ENCODE results near the gene TMEM165. TPM values are rescaled to one million over a fixed set of nuclear protein-coding genes. Genes with fewer than 3 reads are reported as not detected.

Gene TMEM165
- total and polyA plus RNA-seq, 5 donors from 2014 or later: 34.5 to 50.1 (median 44.0) TPM

GRCh38 chr4:55445921-55446577 lies 50.3 kb downstream of the TMEM165 start:
- Histone ChIP-seq H3K9me3 (ENCODE audit: control insufficient read depth in 2 of 2, low read length in 2 of 2) (no peaks in the 10 kb centered on the region), H3K27me3 (ENCODE audit: control insufficient read depth, insufficient read depth, low read length) (no peaks in the 10 kb centered on the region), H3K27ac (ENCODE audit: insufficient read depth, low read length, poor library complexity, severe bottlenecking) (no peak overlapping the region), H3K4me3 (ENCODE audit: low read depth, low read length) (no peak overlapping the region), H3K36me3 (ENCODE audit: control insufficient read depth, insufficient read depth, low read length) (peaks cover 35% of the 10 kb centered on the region), H3K4me1 (ENCODE audit: control insufficient read depth, insufficient read depth, low read length, poor library complexity, severe bottlenecking) (peaks cover 11% of the 10 kb centered on the region)
- ATAC-seq (ENCODE audit: low read depth in 2 of 2) (no peak), DNase-seq (no peak)
- Mint-ChIP-seq H3K27me3 (no peaks in the 10 kb centered on the region), H3K9me3 (no peaks in the 10 kb centered on the region), H3K27ac (peak overlapping the region in 1 of 3 donors; percentile 51), H3K4me3 (no peak overlapping the region), H3K36me3 (peaks cover 35% of the 10 kb centered on the region), H3K4me1 (peaks cover 6 to 22% (median 10%) of the 10 kb centered on the region in 4 donors)

DNA sequence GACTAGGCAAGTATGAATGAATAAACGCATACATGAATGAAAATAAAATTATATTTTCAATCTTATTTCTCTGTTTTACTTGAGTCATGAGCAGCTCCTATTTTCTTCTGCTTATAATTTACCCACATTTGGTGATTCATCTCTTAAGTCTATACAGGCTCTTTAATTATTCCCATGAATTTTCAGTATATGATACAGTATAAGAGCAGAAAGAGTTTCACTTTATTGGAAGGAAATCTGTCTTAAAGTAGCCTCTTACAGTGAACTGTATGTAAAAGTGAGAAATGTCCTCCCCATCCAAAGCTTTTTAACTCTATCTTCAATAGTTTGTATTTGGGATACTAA lies 50.8 kb downstream of the TMEM165 start:
- H3K36me3 ChIP-seq (ENCODE audit: control insufficient read depth, insufficient read depth, low read length): peaks cover 35% of the 10 kb centered on the region
- DNase-seq (no peak), ATAC-seq (ENCODE audit: low read depth in 2 of 2) (no peak)
- no peaks in the 10 kb centered on the region for H3K9me3 ChIP-seq (ENCODE audit: control insufficient read depth in 2 of 2, low read length in 2 of 2)
- Mint-ChIP-seq H3K27me3 (no peaks in the 10 kb centered on the region), H3K36me3 (peaks cover 35% of the 10 kb centered on the region), H3K4me1 (peaks cover 6 to 22% (median 10%) of the 10 kb centered on the region in 4 donors), H3K9me3 (no peaks in the 10 kb centered on the region), H3K27ac (peak overlapping the region in 1 of 3 donors; percentile 51), H3K4me3 (no peak overlapping the region)
- no peaks in the 10 kb centered on the region for H3K27me3 ChIP-seq (ENCODE audit: control insufficient read depth, insufficient read depth, low read length)
- H3K4me1 ChIP-seq (ENCODE audit: control insufficient read depth, insufficient read depth, low read length, poor library complexity, severe bottlenecking): peaks cover 11% of the 10 kb centered on the region
- H3K4me3 ChIP-seq (ENCODE audit: low read depth, low read length): no peak overlapping the region
- no peak overlapping the region for H3K27ac ChIP-seq (ENCODE audit: insufficient read depth, low read length, poor library complexity, severe bottlenecking)

GRCh38 chr4:55447108-55447708 lies 51.5 kb downstream of the TMEM165 start:
- ATAC-seq (ENCODE audit: low read depth in 2 of 2): no peak
- peak overlapping the region; percentile 26 for H3K4me3 ChIP-seq (ENCODE audit: low read depth, low read length)
- DNase-seq: peak in 1 of 3 donors; percentile 23
- peaks cover 38% of the 10 kb centered on the region for H3K36me3 Mint-ChIP-seq
- no peak overlapping the region for H3K4me3 Mint-ChIP-seq
- H3K27me3 Mint-ChIP-seq: no peaks in the 10 kb centered on the region
- no peaks in the 10 kb centered on the region for H3K9me3 Mint-ChIP-seq
- no peak overlapping the region for H3K27ac ChIP-seq (ENCODE audit: insufficient read depth, low read length, poor library complexity, severe bottlenecking)
- H3K4me1 ChIP-seq (ENCODE audit: control insufficient read depth, insufficient read depth, low read length, poor library complexity, severe bottlenecking): peaks cover 11% of the 10 kb centered on the region
- no peaks in the 10 kb centered on the region for H3K9me3 ChIP-seq (ENCODE audit: control insufficient read depth in 2 of 2, low read length in 2 of 2)
- H3K27me3 ChIP-seq (ENCODE audit: control insufficient read depth, insufficient read depth, low read length): no peaks in the 10 kb centered on the region
- peak overlapping the region in 1 of 3 donors; percentile 56 for H3K27ac Mint-ChIP-seq
- H3K4me1 Mint-ChIP-seq: peaks cover 6 to 22% (median 11%) of the 10 kb centered on the region in 4 donors
- H3K36me3 ChIP-seq (ENCODE audit: control insufficient read depth, insufficient read depth, low read length): peaks cover 34% of the 10 kb centered on the region

DNA sequence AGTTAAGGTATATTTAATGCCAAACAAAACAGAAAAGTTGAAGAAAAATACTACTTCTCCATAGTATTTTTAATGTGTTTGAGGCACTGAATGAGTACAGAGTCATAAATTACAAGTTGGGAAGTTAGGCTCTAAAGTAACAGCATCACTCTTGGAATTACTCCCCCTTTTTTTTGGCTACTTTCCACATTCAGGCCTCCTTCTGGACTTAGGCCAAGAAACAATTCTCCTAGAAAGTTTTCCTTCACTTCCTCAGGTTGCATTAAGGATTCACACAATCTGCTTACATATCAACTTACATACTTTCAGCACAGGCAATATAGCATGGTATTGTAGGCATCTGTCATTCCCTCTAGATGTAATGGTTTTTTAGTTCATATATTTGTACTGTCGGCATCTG lies 52.1 kb downstream of the TMEM165 start:
- Mint-ChIP-seq H3K4me1 (peaks cover 6 to 22% (median 10%) of the 10 kb centered on the region in 4 donors), H3K27me3 (no peaks in the 10 kb centered on the region), H3K9me3 (no peaks in the 10 kb centered on the region), H3K27ac (peak overlapping the region in 2 of 3 donors; percentile 56 to 66), H3K36me3 (peaks cover 34% of the 10 kb centered on the region), H3K4me3 (no peak overlapping the region)
- Histone ChIP-seq H3K9me3 (ENCODE audit: control insufficient read depth in 2 of 2, low read length in 2 of 2) (no peaks in the 10 kb centered on the region), H3K27me3 (ENCODE audit: control insufficient read depth, insufficient read depth, low read length) (no peaks in the 10 kb centered on the region), H3K36me3 (ENCODE audit: control insufficient read depth, insufficient read depth, low read length) (peaks cover 32% of the 10 kb centered on the region), H3K4me3 (ENCODE audit: low read depth, low read length) (no peak overlapping the region), H3K4me1 (ENCODE audit: control insufficient read depth, insufficient read depth, low read length, poor library complexity, severe bottlenecking) (peaks cover 11% of the 10 kb centered on the region), H3K27ac (ENCODE audit: insufficient read depth, low read length, poor library complexity, severe bottlenecking) (no peak overlapping the region)
- ATAC-seq (ENCODE audit: low read depth in 2 of 2) (no peak), DNase-seq (no peak)

GRCh38 chr4:55450566-55450965 lies 54.8 kb downstream of the TMEM165 start:
- Histone ChIP-seq H3K4me3 (ENCODE audit: low read depth, low read length) (no peak overlapping the region), H3K4me1 (ENCODE audit: control insufficient read depth, insufficient read depth, low read length, poor library complexity, severe bottlenecking) (peaks cover 11% of the 10 kb centered on the region), H3K27me3 (ENCODE audit: control insufficient read depth, insufficient read depth, low read length) (no peaks in the 10 kb centered on the region), H3K27ac (ENCODE audit: insufficient read depth, low read length, poor library complexity, severe bottlenecking) (no peak overlapping the region), H3K9me3 (ENCODE audit: control insufficient read depth in 2 of 2, low read length in 2 of 2) (no peaks in the 10 kb centered on the region), H3K36me3 (ENCODE audit: control insufficient read depth, insufficient read depth, low read length) (peaks cover 31% of the 10 kb centered on the region)
- Mint-ChIP-seq H3K9me3 (no peaks in the 10 kb centered on the region), H3K4me1 (peaks cover 6 to 22% (median 10%) of the 10 kb centered on the region in 4 donors), H3K27ac (no peak overlapping the region), H3K36me3 (peaks cover 40% of the 10 kb centered on the region), H3K27me3 (no peaks in the 10 kb centered on the region), H3K4me3 (no peak overlapping the region)
- DNase-seq (no peak), ATAC-seq (ENCODE audit: low read depth in 2 of 2) (no peak)

GRCh38 chr4:55458164-55458563 lies 62.4 kb downstream of the TMEM165 start:
- no peaks in the 10 kb centered on the region for H3K9me3 Mint-ChIP-seq
- no peak overlapping the region for H3K27ac ChIP-seq (ENCODE audit: insufficient read depth, low read length, poor library complexity, severe bottlenecking)
- H3K4me1 ChIP-seq (ENCODE audit: control insufficient read depth, insufficient read depth, low read length, poor library complexity, severe bottlenecking): no peaks in the 10 kb centered on the region
- no peak overlapping the region for H3K4me3 ChIP-seq (ENCODE audit: low read depth, low read length)
- no peak for DNase-seq
- H3K9me3 ChIP-seq (ENCODE audit: control insufficient read depth in 2 of 2, low read length in 2 of 2): no peaks in the 10 kb centered on the region
- ATAC-seq (ENCODE audit: low read depth in 2 of 2): no peak
- no peaks in the 10 kb centered on the region for H3K27me3 Mint-ChIP-seq
- peaks cover 27% of the 10 kb centered on the region for H3K36me3 Mint-ChIP-seq
- H3K4me3 Mint-ChIP-seq: no peak overlapping the region
- no peak overlapping the region for H3K27ac Mint-ChIP-seq
- no peaks in the 10 kb centered on the region for H3K27me3 ChIP-seq (ENCODE audit: control insufficient read depth, insufficient read depth, low read length)
- no peaks in the 10 kb centered on the region for H3K4me1 Mint-ChIP-seq
- H3K36me3 ChIP-seq (ENCODE audit: control insufficient read depth, insufficient read depth, low read length): peaks cover 16% of the 10 kb centered on the region

GRCh38 chr4:55458611-55459010 lies 62.9 kb downstream of the TMEM165 start:
- no peak overlapping the region for H3K4me3 ChIP-seq (ENCODE audit: low read depth, low read length)
- Mint-ChIP-seq H3K4me1 (no peaks in the 10 kb centered on the region), H3K9me3 (no peaks in the 10 kb centered on the region), H3K27me3 (no peaks in the 10 kb centered on the region), H3K27ac (no peak overlapping the region), H3K4me3 (no peak overlapping the region), H3K36me3 (peaks cover 27% of the 10 kb centered on the region)
- no peak overlapping the region for H3K27ac ChIP-seq (ENCODE audit: insufficient read depth, low read length, poor library complexity, severe bottlenecking)
- DNase-seq (no peak), ATAC-seq (ENCODE audit: low read depth in 2 of 2) (no peak)
- peaks cover 15% of the 10 kb centered on the region for H3K36me3 ChIP-seq (ENCODE audit: control insufficient read depth, insufficient read depth, low read length)
- no peaks in the 10 kb centered on the region for H3K27me3 ChIP-seq (ENCODE audit: control insufficient read depth, insufficient read depth, low read length)
- H3K4me1 ChIP-seq (ENCODE audit: control insufficient read depth, insufficient read depth, low read length, poor library complexity, severe bottlenecking): no peaks in the 10 kb centered on the region
- no peaks in the 10 kb centered on the region for H3K9me3 ChIP-seq (ENCODE audit: control insufficient read depth in 2 of 2, low read length in 2 of 2)

DNA sequence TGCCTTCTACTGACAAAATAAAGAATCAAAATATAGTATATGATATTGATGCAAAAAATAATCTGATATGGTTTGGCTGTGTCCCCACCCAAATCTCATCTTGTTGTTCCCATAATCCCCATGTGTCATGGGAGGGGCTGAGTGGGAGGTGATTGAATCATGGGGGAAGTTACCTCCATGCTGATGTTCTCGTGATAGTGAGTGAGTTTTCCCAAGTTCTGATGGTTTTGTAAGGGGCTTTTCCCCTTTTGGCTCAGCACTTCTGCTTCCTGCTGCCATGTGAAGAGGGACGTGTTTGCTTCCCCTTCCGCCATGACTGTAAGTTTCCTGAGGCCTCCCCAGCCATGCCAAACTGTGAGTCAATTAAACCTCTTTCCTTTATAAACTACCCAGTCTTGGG lies 70.2 kb downstream of the TMEM165 start:
- Histone ChIP-seq H3K27ac (ENCODE audit: insufficient read depth, low read length, poor library complexity, severe bottlenecking) (no peak overlapping the region), H3K4me1 (ENCODE audit: control insufficient read depth, insufficient read depth, low read length, poor library complexity, severe bottlenecking) (no peaks in the 10 kb centered on the region), H3K27me3 (ENCODE audit: control insufficient read depth, insufficient read depth, low read length) (no peaks in the 10 kb centered on the region), H3K4me3 (ENCODE audit: low read depth, low read length) (no peak overlapping the region), H3K9me3 (ENCODE audit: control insufficient read depth in 2 of 2, low read length in 2 of 2) (peaks cover 2 to 3% of the 10 kb centered on the region in 2 experiments), H3K36me3 (ENCODE audit: control insufficient read depth, insufficient read depth, low read length) (peaks cover 28% of the 10 kb centered on the region)
- peaks cover 19% of the 10 kb centered on the region for H3K36me3 Mint-ChIP-seq
- H3K4me3 Mint-ChIP-seq: no peak overlapping the region
- no peaks in the 10 kb centered on the region for H3K27me3 Mint-ChIP-seq
- H3K27ac Mint-ChIP-seq: no peak overlapping the region
- no peak for DNase-seq
- no peak for ATAC-seq (ENCODE audit: low read depth in 2 of 2)
- H3K9me3 Mint-ChIP-seq: peaks cover 0 to 4% (median 0%) of the 10 kb centered on the region in 7 donors
- no peaks in the 10 kb centered on the region for H3K4me1 Mint-ChIP-seq
